Stimulated activated naive CD8-positive, alpha-beta T cell treated with anti-CD3 and anti-CD28 coated beads, Interleukin-15, amount 100 ng/mL, for 72 hours (primary cell): ENCODE data around the gene RAD21L1.

Source experiments
- ATAC-seq: fragments of 150-1000 bp; cut with Tn5 transposase; 2 replicates; pipeline ENCODE4 v1.10.0; 2021; ENCODE audit warnings: mild to moderate bottlenecking, moderate library complexity
- DNase-seq, 2 donors: peaks; one replicate each; pipeline ENCODE4 v3.0.0; 2021 to 2022
- H3K27ac Mint-ChIP-seq, 2 donors: one replicate each; pipeline ENCODE4 v1.8.0; 2022; ENCODE audit warnings: mild to moderate bottlenecking in 2 of 2, mixed read lengths in 2 of 2, moderate library complexity in 2 of 2
- H3K27me3 Mint-ChIP-seq: one replicate; pipeline ENCODE4 v1.8.0; 2022; ENCODE audit warnings: mixed read lengths
- H3K4me1 Mint-ChIP-seq: one replicate; pipeline ENCODE4 v1.8.0; 2022; ENCODE audit warnings: mild to moderate bottlenecking, mixed read lengths
- H3K4me3 Mint-ChIP-seq, 2 donors: one replicate each; pipeline ENCODE4 v1.8.0; 2022; ENCODE audit warnings: mild to moderate bottlenecking in 2 of 2, mixed read lengths in 2 of 2, moderate library complexity in 1 of 2
- H3K9me3 Mint-ChIP-seq, 2 donors: one replicate each; pipeline ENCODE4 v1.8.0; 2022; ENCODE audit warnings: mixed read lengths in 2 of 2

The RAD21L1 gene

DNA sequence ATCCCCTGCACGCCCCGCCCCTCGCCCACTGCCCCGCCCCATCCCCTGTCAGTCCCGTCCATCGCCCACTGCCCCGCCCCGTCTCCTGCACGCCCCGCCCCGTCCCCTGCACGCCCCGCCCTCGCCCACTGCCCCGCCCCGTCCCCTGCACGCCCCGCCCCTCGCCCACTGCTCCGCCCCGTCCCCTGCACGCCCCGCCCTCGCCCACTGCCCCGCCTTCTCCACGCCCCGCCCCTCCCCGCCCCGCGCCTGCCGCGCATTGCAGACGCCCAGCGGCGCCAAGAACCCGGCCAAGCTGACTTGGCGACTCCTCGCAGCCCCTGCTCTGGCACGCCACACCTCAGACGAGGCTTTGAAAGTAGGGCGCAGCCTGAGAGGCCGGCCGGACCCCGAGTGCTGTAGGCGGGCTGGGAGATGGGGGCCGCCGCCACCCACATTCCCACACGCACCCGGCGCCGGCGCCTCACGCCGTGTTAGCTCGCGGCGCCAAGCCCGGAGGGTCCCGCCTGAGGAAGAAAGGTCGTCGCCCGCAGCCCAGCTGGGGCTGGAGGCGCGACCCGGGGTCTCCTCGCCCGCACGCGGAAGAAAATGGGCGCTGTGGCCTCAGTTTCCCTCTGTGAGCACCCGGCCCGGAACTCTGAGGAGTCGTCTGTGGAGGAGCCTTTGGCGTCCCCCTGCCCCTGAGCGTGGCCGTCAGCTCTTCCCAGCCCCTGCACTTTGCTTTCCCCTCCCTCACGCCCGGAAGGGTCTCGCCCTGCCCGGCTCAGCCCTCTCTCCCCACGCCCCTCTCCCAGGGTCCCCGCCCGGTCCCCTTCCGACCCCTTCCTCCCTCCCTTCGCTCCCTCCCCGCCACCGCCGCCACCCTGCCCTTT is at the start of gene RAD21L1:
TSS of gene RAD21L1 (plus strand) at position 262 of the 872 bp plus-strand sequence. CDS start 2,410 bp downstream, outside the sequence.
- H3K4me3 Mint-ChIP-seq = peak within 1 kb of the TSS; percentile 80 to 90
- DNase-seq = peak; percentile 76 to 77
- peaks cover 10% of the 10 kb centered on the region for H3K4me1 Mint-ChIP-seq
- H3K27me3 Mint-ChIP-seq = peaks cover 21% of the 10 kb centered on the region
- peak; percentile 86 for ATAC-seq
- peaks cover 0 to 14% of the 10 kb centered on the region in 2 donors for H3K9me3 Mint-ChIP-seq
- peak within 1 kb of the TSS in 1 of 2 donors; percentile 48 for H3K27ac Mint-ChIP-seq

DNA sequence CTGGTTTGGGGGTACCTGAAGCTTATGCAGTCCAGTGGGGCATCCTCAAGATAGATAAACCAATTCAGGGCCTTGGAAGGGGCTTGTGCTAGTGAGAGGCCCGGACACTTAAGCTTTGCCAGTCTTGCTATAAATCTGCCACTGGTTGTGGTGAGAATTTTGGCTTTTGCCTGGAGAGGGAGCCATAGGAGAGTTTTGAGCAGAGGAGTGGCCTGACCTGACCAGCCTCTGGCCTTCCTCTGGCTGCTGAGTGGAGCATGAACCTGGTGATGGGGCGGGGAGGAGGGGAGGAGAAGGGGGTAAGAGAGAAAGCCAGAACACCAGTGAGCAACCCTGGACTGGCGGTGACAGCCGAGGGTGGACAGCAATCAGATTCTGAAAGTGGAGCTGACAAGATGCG is 48.2 kb upstream of the RAD21L1 start:
- DNase-seq = no peak

GRCh38 chr20:1178103-1178502 is 47.7 kb upstream of the RAD21L1 start:
- DNase-seq (no peak), ATAC-seq (no peak)
- Mint-ChIP-seq H3K4me1 (no peaks in the 10 kb centered on the region), H3K4me3 (no peak overlapping the region), H3K9me3 (no peaks in the 10 kb centered on the region), H3K27ac (no peak overlapping the region), H3K27me3 (peaks cover 13% of the 10 kb centered on the region)

More for the DNA sequence above, 48.2 kb upstream of the RAD21L1 start:
- Mint-ChIP-seq H3K27ac (no peak overlapping the region), H3K9me3 (no peaks in the 10 kb centered on the region), H3K4me3 (no peak overlapping the region), H3K4me1 (no peaks in the 10 kb centered on the region), H3K27me3 (peaks cover 9% of the 10 kb centered on the region)
- ATAC-seq = no peak

DNA sequence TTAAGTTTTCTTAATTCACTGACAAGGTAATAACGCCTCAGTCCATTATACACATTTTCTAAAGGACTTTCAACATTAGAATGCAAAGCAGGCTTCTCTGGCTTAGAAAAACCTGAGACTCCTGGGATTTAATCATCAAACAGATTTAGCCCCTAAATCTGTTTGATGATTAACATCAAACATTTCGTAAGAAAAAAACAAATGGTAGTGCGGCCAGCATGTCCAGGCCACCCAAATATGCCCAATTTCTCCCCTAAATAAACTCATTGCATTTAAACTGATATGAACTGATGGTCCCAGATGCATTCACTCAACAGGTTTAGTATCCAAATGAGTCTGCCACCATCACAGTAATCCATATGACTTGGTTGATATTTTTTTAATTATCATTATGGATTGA is 47.2 kb upstream of the RAD21L1 start:
- Mint-ChIP-seq H3K9me3 (no peaks in the 10 kb centered on the region), H3K27ac (no peak overlapping the region)

DNA sequence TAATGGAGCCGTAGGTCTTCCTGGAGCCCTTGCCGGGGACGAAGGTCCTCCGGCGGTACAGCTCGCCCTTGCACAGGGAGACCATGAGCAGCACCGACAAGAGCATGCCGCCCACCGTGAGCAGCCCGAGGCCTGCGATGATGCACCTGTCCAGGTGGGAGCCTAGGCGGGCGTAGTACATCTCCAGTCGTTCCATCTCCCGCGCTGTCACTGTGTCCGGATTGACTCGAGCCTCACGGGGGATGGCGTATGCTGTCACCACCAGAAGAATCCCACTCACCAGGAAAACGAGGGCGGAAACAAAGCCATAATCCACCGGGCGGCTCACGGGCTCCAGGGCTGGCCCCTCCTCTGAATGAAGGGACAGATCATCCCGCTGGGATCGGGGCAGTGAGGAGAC is 44.9 kb upstream of the RAD21L1 start:
- Mint-ChIP-seq H3K27ac (no peak overlapping the region), H3K27me3 (peaks cover 33% of the 10 kb centered on the region), H3K4me3 (no peak overlapping the region), H3K9me3 (no peaks in the 10 kb centered on the region), H3K4me1 (peaks cover 11% of the 10 kb centered on the region)
- DNase-seq (no peak), ATAC-seq (no peak)

More for the DNA sequence above, 47.2 kb upstream of the RAD21L1 start:
- Mint-ChIP-seq H3K4me3 (no peak overlapping the region), H3K4me1 (no peaks in the 10 kb centered on the region), H3K27me3 (peaks cover 18% of the 10 kb centered on the region)
- DNase-seq (no peak), ATAC-seq (no peak)

DNA sequence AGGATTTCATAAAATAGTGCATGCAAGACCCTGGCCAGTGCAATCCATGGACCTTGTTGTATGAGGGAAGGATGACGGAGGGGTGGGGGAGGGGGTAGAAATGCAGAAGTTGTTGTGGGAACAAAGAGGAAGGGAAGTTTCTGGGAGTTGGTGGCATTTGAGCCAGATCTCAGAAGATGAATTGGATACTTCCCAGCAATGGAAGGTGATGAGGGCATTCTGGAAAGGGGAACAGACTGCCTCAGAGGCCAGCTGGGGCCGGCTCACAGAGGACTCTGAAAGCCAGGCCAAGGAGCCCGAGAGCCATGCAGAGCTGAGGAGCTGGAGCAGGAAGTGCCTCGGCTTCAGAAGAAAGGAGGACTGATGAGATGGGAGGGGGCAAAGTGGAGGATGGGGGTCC is 43.7 kb upstream of the RAD21L1 start:
- H3K27me3 Mint-ChIP-seq = peaks cover 38% of the 10 kb centered on the region
- H3K9me3 Mint-ChIP-seq = no peaks in the 10 kb centered on the region
- DNase-seq (no peak), ATAC-seq (no peak)
- peaks cover 14% of the 10 kb centered on the region for H3K4me1 Mint-ChIP-seq
- H3K4me3 Mint-ChIP-seq = no peak overlapping the region
- no peak overlapping the region for H3K27ac Mint-ChIP-seq

- H3K27ac Mint-ChIP-seq = no peak overlapping the region
- H3K4me1 Mint-ChIP-seq = peaks cover 14% of the 10 kb centered on the region
- DNase-seq (no peak), ATAC-seq (no peak)
- H3K27me3 Mint-ChIP-seq = peaks cover 38% of the 10 kb centered on the region
- no peak overlapping the region for H3K4me3 Mint-ChIP-seq
- no peaks in the 10 kb centered on the region for H3K9me3 Mint-ChIP-seq
These were observed 42.7 kb upstream of the RAD21L1 start for GRCh38 chr20:1183153-1183552.

- Mint-ChIP-seq H3K27ac (no peak overlapping the region), H3K9me3 (no peaks in the 10 kb centered on the region), H3K4me3 (peak overlapping the region; percentile 34 to 61), H3K4me1 (peaks cover 14% of the 10 kb centered on the region), H3K27me3 (peaks cover 38% of the 10 kb centered on the region)
- DNase-seq (no peak), ATAC-seq (no peak)
These were observed 41.6 kb upstream of the RAD21L1 start for GRCh38 chr20:1184260-1184637.

- Mint-ChIP-seq H3K27ac (no peak within 1 kb of the TSS), H3K4me1 (peaks cover 14% of the 10 kb centered on the region), H3K9me3 (no peaks in the 10 kb centered on the region), H3K27me3 (peaks cover 41% of the 10 kb centered on the region), H3K4me3 (peak within 1 kb of the TSS; percentile 69 to 73)
- peak; percentile 49 for ATAC-seq
- peak in 1 of 2 donors; percentile 9 for DNase-seq
These were observed 41.1 kb upstream of the RAD21L1 start, which contains the start of gene TMEM74B for GRCh38 chr20:1184638-1185315. TSS of gene TMEM74B (minus strand) at chr20:1184981. CDS start at chr20:1183801, 1,180 bp downstream.

DNA sequence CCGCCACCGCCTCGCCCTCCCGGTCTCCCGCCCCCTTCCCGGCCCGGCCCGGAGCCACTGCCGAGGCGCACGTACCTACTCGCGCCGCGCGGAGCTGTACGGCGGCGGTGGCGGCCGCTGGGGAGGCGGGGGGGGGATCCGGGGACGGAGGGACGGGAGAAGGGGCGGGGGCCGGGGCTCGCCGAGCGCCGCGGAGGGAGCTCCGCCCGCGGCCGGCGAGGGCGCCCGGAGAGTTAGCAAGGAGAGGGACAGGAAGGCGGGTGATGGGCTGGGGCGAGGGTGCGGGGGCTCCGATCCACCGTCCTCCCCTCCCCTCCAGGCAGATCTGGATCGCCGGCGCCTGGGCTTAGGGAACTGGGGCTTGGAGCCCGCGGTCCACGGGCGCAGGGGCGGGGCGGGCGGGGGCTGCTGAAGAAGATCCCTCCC is 40.5 kb upstream of the RAD21L1 start:
- Mint-ChIP-seq H3K9me3 (no peaks in the 10 kb centered on the region), H3K27me3 (peaks cover 47% of the 10 kb centered on the region), H3K4me1 (peaks cover 14% of the 10 kb centered on the region), H3K4me3 (peak overlapping the region in 1 of 2 donors; percentile 43), H3K27ac (no peak overlapping the region)
- ATAC-seq (peak; percentile 58), DNase-seq (no peak)

DNA sequence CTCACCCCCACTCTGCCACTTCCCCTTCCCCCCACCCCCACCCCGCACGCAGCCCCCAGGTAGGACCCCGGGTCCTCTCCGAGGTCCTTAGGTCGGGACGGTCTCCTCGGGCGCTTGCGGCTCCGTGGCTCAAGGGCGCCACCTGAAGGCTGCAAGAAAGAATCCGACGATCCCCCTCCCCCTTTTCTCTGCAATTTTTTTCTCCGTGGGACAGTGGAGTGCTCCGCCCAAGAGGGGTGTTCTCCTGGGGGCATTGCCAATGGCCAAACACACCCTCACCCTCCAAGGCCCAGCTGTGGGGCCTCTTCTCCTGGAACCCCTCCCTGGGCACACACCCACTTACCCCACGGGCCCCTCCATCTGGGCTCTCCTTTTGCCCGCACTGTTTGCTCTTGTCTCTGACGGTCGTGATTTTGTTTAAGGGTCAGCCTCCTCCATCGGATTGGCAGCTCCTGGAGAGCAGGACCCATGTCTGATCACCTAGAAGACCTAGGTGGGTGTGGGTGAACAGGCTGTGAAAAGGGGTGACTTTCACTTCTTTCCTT is 40.0 kb upstream of the RAD21L1 start:
- peaks cover 50% of the 10 kb centered on the region for H3K27me3 Mint-ChIP-seq
- DNase-seq (peak; percentile 61 to 67), ATAC-seq (peak; percentile 76)
- H3K4me3 Mint-ChIP-seq = peak overlapping the region; percentile 69 to 73
- H3K9me3 Mint-ChIP-seq = no peaks in the 10 kb centered on the region
- H3K4me1 Mint-ChIP-seq = peaks cover 14% of the 10 kb centered on the region
- H3K27ac Mint-ChIP-seq = peak overlapping the region in 1 of 2 donors; percentile 35

- peaks cover 50% of the 10 kb centered on the region for H3K27me3 Mint-ChIP-seq
- H3K4me3 Mint-ChIP-seq = no peak overlapping the region
- no peak overlapping the region for H3K27ac Mint-ChIP-seq
- H3K9me3 Mint-ChIP-seq = no peaks in the 10 kb centered on the region
- peaks cover 14% of the 10 kb centered on the region for H3K4me1 Mint-ChIP-seq
- DNase-seq (no peak), ATAC-seq (no peak)
These were observed 39.4 kb upstream of the RAD21L1 start for GRCh38 chr20:1186367-1186991.

DNA sequence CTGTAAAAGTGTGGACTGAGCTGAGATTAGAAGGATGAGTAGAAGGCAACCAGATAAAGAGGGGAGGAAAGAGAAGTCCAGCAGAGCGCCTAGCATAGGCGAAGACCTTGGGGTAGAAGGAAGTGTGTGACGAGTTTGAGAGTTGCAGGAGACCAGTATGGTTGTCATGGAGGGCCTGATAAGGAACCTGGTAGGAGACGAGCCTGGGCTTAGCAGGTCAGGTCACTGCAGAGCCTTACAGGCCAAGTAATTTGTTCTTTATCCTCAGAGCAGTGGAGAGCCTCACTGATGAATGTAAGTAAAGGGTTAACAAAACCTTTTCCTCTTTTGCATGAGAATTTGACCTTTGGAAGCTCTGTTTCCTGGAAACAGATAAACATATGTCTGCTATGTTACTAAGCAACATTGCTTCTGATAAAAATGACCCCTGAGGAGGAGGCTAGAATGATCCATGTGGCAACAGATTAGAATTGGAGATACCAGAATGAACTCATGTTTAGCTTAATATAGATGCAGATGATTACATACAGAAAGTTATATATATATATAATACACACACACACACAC is 38.2 kb upstream of the RAD21L1 start:
- no peak for ATAC-seq
- H3K4me1 Mint-ChIP-seq = peaks cover 14% of the 10 kb centered on the region
- H3K9me3 Mint-ChIP-seq = no peaks in the 10 kb centered on the region
- DNase-seq = no peak
- no peak overlapping the region for H3K4me3 Mint-ChIP-seq
- H3K27me3 Mint-ChIP-seq = peaks cover 41% of the 10 kb centered on the region
- no peak overlapping the region for H3K27ac Mint-ChIP-seq

DNA sequence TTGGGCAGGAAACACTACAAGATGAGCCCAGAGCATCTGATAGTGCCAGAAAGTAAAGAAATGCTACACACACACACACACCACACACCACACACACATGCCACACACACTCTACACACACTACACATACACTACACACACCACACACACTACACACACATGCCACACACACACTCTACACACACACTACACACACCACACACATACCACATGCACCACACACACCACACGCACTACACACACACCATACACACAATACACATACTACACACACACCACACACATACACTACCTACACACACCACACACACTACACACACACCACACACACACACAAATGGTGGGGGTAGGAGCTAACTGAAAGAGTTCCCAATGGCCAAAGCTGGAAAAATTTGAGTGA is 37.5 kb upstream of the RAD21L1 start:
- ATAC-seq (no peak), DNase-seq (no peak)
- no peak overlapping the region for H3K4me3 Mint-ChIP-seq
- peaks cover 35% of the 10 kb centered on the region for H3K27me3 Mint-ChIP-seq
- no peak overlapping the region for H3K27ac Mint-ChIP-seq
- peaks cover 14% of the 10 kb centered on the region for H3K4me1 Mint-ChIP-seq
- H3K9me3 Mint-ChIP-seq = no peaks in the 10 kb centered on the region

DNA sequence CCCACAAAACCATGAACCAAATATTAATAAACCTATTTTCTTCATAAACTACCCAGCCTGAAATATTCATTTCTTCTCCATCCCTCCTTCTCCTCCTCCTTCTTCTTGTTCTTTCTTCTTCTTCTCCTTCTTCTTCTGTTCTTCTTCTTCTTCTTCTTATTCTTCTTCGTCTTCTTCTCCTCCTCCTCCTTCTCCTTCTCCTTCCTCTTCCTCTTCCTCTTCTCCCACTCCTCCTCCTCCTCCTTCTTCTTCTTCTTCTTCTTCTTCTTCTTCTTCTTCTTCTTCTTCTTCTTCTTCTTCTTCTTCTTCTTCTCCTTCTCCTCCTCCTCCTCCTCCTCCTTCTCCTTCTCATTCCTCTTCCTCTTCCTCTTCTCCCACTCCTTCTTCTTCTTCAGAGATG is 36.0 kb upstream of the RAD21L1 start:
- H3K9me3 Mint-ChIP-seq = no peaks in the 10 kb centered on the region
- H3K27me3 Mint-ChIP-seq = peaks cover 20% of the 10 kb centered on the region
- H3K4me3 Mint-ChIP-seq = no peak overlapping the region
- ATAC-seq (no peak), DNase-seq (no peak)
- peaks cover 6% of the 10 kb centered on the region for H3K4me1 Mint-ChIP-seq
- H3K27ac Mint-ChIP-seq = no peak overlapping the region
